H9 (cell line): ENCODE results near the gene KRT6A. TPM values are rescaled to one million over a fixed set of nuclear protein-coding genes. Genes with fewer than 3 reads are reported as not detected.

ENCODE experiments used
- DNase-seq: peaks from one replicate; pipeline ENCODE4 v3.0.0-alpha.2; 2017
- H2AFZ ChIP-seq: one replicate; pipeline ENCODE4 v1.6.1; 2013; ENCODE audit warnings: mild to moderate bottlenecking, low read length, control low read depth, moderate library complexity
- H2AK5ac ChIP-seq: 2 replicates; pipeline ENCODE4 v1.6.1; 2013; ENCODE audit warnings: low read length, control low read depth, mixed read lengths; ENCODE audit not compliant: insufficient read length
- H2BK120ac ChIP-seq: one replicate; pipeline ENCODE4 v1.6.1; 2013; ENCODE audit warnings: low read depth, mild to moderate bottlenecking, low read length, control low read depth, inconsistent platforms; ENCODE audit not compliant: poor library complexity, severe bottlenecking
- H2BK12ac ChIP-seq: 2 replicates; pipeline ENCODE4 v1.6.1; 2013; ENCODE audit warnings: low read length, control low read depth, mixed read lengths, low read depth; ENCODE audit not compliant: insufficient read length
- H2BK15ac ChIP-seq: 2 replicates; pipeline ENCODE4 v1.6.1; 2013; ENCODE audit warnings: low read depth, low read length, control low read depth
- H2BK20ac ChIP-seq: one replicate; pipeline ENCODE4 v1.6.1; 2013; ENCODE audit warnings: low read depth, mild to moderate bottlenecking, low read length, control low read depth, inconsistent platforms; ENCODE audit not compliant: poor library complexity, severe bottlenecking
- H2BK5ac ChIP-seq: 2 replicates; pipeline ENCODE4 v1.6.1; 2013; ENCODE audit warnings: low read length, control low read depth, mixed read lengths; ENCODE audit not compliant: insufficient read length
- H3K14ac ChIP-seq: 2 replicates; pipeline ENCODE4 v1.6.1; 2013; ENCODE audit warnings: low read length, control low read depth; ENCODE audit not compliant: insufficient read depth
- H3K18ac ChIP-seq: 2 replicates; pipeline ENCODE4 v1.6.1; 2013; ENCODE audit warnings: low read depth, mild to moderate bottlenecking, mixed read lengths, low read length, control low read depth; ENCODE audit not compliant: insufficient read length
- H3K23ac ChIP-seq: 2 replicates; pipeline ENCODE4 v1.6.1; 2013; ENCODE audit warnings: low read length, control low read depth, mixed read lengths, low read depth; ENCODE audit not compliant: insufficient read length
- H3K23me2 ChIP-seq: 2 replicates; pipeline ENCODE4 v1.6.1; 2013; ENCODE audit warnings: low read depth, mild to moderate bottlenecking, mixed read lengths, low read length, control low read depth; ENCODE audit not compliant: insufficient read length, poor library complexity, severe bottlenecking
- H3K27ac ChIP-seq: 2 replicates; pipeline ENCODE4 v1.5.1; 2013; ENCODE audit warnings: low read length, control low read depth, mixed read lengths, low read depth; ENCODE audit not compliant: insufficient read length
- H3K27me3 ChIP-seq: 2 replicates; pipeline ENCODE4 v1.6.1; 2013; ENCODE audit warnings: low read length, control low read depth, inconsistent platforms; ENCODE audit not compliant: insufficient read depth
- H3K4ac ChIP-seq: 2 replicates; pipeline ENCODE4 v1.6.1; 2013; ENCODE audit warnings: low read depth, mild to moderate bottlenecking, control low read depth, inconsistent platforms, low read length, moderate library complexity
- H3K4me1 ChIP-seq: 2 replicates; pipeline ENCODE4 v1.6.1; 2013; ENCODE audit warnings: low read length, control low read depth, inconsistent platforms; ENCODE audit not compliant: insufficient read depth
- H3K4me2 ChIP-seq: 2 replicates; pipeline ENCODE4 v1.6.1; 2013; ENCODE audit warnings: low read length, control low read depth, mixed read lengths; ENCODE audit not compliant: insufficient read length, insufficient read depth
- H3K56ac ChIP-seq: 2 replicates; pipeline ENCODE4 v1.6.1; 2013; ENCODE audit warnings: low read depth, mild to moderate bottlenecking, mixed read lengths, low read length, control low read depth; ENCODE audit not compliant: insufficient read length
- H3K79me1 ChIP-seq: 2 replicates; pipeline ENCODE4 v1.6.1; 2013; ENCODE audit warnings: low read depth, mild to moderate bottlenecking, moderate library complexity, low read length, control low read depth, inconsistent platforms; ENCODE audit not compliant: insufficient read depth, poor library complexity, severe bottlenecking
- H3K79me2 ChIP-seq: 2 replicates; pipeline ENCODE4 v1.6.1; 2013; ENCODE audit warnings: low read length, control low read depth, inconsistent platforms; ENCODE audit not compliant: insufficient read depth
- H3K9ac ChIP-seq: 2 replicates; pipeline ENCODE4 v1.6.1; 2013; ENCODE audit warnings: low read length, control low read depth, mixed read lengths; ENCODE audit not compliant: insufficient read length; ENCODE audit errors: extremely low read depth
- H3K9me3 ChIP-seq: one replicate; pipeline ENCODE4 v1.6.1; 2013; ENCODE audit warnings: low read depth, low read length, inconsistent platforms; ENCODE audit not compliant: control insufficient read depth
- H3T11ph ChIP-seq: one replicate; pipeline ENCODE4 v1.6.1; 2013; ENCODE audit warnings: mild to moderate bottlenecking, low read length, control low read depth, inconsistent platforms
- H4K20me1 ChIP-seq: one replicate; pipeline ENCODE4 v1.6.1; 2013; ENCODE audit not compliant: control insufficient read depth, insufficient read length, insufficient read depth
- H4K5ac ChIP-seq: 2 replicates; pipeline ENCODE4 v1.6.1; 2013; ENCODE audit warnings: low read depth, mild to moderate bottlenecking, mixed read lengths, low read length, control low read depth; ENCODE audit not compliant: insufficient read length
- H4K8ac ChIP-seq: replicated peaks from 2 replicates; pipeline ENCODE4 v1.6.1; 2013; ENCODE audit warnings: low read length, control low read depth, mixed read lengths, low read depth; ENCODE audit not compliant: insufficient read length
- H4K91ac ChIP-seq: 2 replicates; pipeline ENCODE4 v1.6.1; 2013; ENCODE audit warnings: low read depth, mild to moderate bottlenecking, moderate library complexity, mixed read lengths, low read length, control low read depth; ENCODE audit not compliant: insufficient read length
- H3K27ac Mint-ChIP-seq, 3 experiments: 2 replicates in 2 of 3; 3 replicates in 1 of 3; pipeline ENCODE4 v1.8.0; 2020 to 2021; ENCODE audit warnings: mixed read lengths in 3 of 3, mild to moderate bottlenecking in 1 of 3, moderate library complexity in 1 of 3
- H3K27me3 Mint-ChIP-seq: 2 replicates; pipeline ENCODE4 v1.8.0; 2021; ENCODE audit warnings: low read depth, mild to moderate bottlenecking, moderate library complexity, mixed read lengths
- H3K36me3 Mint-ChIP-seq, 3 experiments: 2 replicates in 2 of 3; 3 replicates in 1 of 3; pipeline ENCODE4 v1.8.0; 2020 to 2021; ENCODE audit warnings: low read depth in 3 of 3, mixed read lengths in 3 of 3; ENCODE audit not compliant: insufficient read depth in 1 of 3
- H3K4me1 Mint-ChIP-seq, 2 experiments: 2 replicates each; pipeline ENCODE4 v1.8.0; 2020; ENCODE audit warnings: mixed read lengths in 2 of 2
- H3K4me3 Mint-ChIP-seq, 2 experiments: 2 replicates in 1 of 2; 3 replicates in 1 of 2; pipeline ENCODE4 v1.8.0; 2020 to 2021; ENCODE audit warnings: mild to moderate bottlenecking in 2 of 2, mixed read lengths in 2 of 2, moderate library complexity in 1 of 2
- H3K9me3 Mint-ChIP-seq, 2 experiments: 2 replicates in 1 of 2; 3 replicates in 1 of 2; pipeline ENCODE4 v1.8.0; 2020; ENCODE audit warnings: mild to moderate bottlenecking in 2 of 2, mixed read lengths in 2 of 2, moderate library complexity in 1 of 2
- WGBS: extraction: QIAGEN DNeasy Blood & Tissue Kit; methylation state at CpG from one replicate; pipeline ENCODE4 v1.1.7; 2013; ENCODE audit warnings: missing lambda C conversion rate, low lambda C conversion rate, mixed read lengths; ENCODE audit not compliant: insufficient read length; ENCODE audit errors: extremely low coverage; 5-methylcytosine and 5-hydroxymethylcytosine counted together
- total RNA-seq: library from RNA; stranded (reverse); gene quantifications from 2 replicates; pipeline ENCODE4 v1.2.1, GENCODE V29; 2021
- TF ChIP-seq, protein P1 (sequence below): fragments of 200-600 bp; sonication (generic); conservative IDR thresholded peaks from 3 replicates; pipeline ENCODE4 v1.8.0; 2021; ENCODE audit warnings: antibody characterized with exemption, mild to moderate bottlenecking

The KRT6A gene
- total RNA-seq, 1 experiment from 2014 or later = not detected

DNA sequence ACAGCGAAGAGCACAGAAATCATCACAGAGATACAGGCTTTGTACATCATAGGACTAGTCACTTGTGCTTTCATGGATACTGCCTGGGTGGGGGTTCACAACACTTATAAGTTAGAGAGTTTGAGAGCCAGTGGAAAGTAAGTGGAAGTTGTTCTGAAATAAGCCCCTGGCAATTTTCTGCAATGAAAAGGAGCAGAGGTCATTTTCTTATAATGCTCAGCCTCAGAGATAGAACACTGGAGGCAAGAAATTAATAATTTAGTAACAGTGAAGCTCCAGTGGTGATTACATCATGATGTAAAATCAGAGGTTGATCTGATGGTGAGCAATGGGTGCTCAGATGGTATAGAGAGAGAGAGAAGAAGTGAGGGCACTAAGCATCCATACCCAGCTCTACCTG lies 5.8 kb downstream of the KRT6A start:
- Histone ChIP-seq H3K79me2 (no peaks in the 10 kb centered on the region), H3K4me1 (no peaks in the 10 kb centered on the region), H2BK15ac (no peak overlapping the region), H3K27me3 (no peaks in the 10 kb centered on the region), H3K27ac (no peak overlapping the region), H4K5ac (no peak overlapping the region), H3K14ac (no peak overlapping the region), H2BK5ac (no peak overlapping the region), H4K20me1 (no peaks in the 10 kb centered on the region), H3T11ph (no peak overlapping the region), H4K91ac (no peak overlapping the region), H2BK120ac (no peak overlapping the region), H3K9ac (no peak overlapping the region), H2AFZ (no peak overlapping the region), H3K9me3 (no peaks in the 10 kb centered on the region), H2BK12ac (no peak overlapping the region), H3K79me1 (no peaks in the 10 kb centered on the region), H4K8ac (no peak overlapping the region), H3K4ac (no peak overlapping the region), H2AK5ac (no peak overlapping the region), H2BK20ac (no peak overlapping the region), H3K4me2 (no peak overlapping the region), H3K56ac (no peak overlapping the region), H3K23ac (no peak overlapping the region), H3K18ac (no peak overlapping the region), H3K23me2 (no peaks in the 10 kb centered on the region)
- no peak for DNase-seq
- H3K27me3 Mint-ChIP-seq = peaks cover 31% of the 10 kb centered on the region
- TF ChIP-seq, protein P1, sequence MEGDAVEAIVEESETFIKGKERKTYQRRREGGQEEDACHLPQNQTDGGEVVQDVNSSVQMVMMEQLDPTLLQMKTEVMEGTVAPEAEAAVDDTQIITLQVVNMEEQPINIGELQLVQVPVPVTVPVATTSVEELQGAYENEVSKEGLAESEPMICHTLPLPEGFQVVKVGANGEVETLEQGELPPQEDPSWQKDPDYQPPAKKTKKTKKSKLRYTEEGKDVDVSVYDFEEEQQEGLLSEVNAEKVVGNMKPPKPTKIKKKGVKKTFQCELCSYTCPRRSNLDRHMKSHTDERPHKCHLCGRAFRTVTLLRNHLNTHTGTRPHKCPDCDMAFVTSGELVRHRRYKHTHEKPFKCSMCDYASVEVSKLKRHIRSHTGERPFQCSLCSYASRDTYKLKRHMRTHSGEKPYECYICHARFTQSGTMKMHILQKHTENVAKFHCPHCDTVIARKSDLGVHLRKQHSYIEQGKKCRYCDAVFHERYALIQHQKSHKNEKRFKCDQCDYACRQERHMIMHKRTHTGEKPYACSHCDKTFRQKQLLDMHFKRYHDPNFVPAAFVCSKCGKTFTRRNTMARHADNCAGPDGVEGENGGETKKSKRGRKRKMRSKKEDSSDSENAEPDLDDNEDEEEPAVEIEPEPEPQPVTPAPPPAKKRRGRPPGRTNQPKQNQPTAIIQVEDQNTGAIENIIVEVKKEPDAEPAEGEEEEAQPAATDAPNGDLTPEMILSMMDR = no peak
- no peak overlapping the region for H3K27ac Mint-ChIP-seq
- H3K4me1 Mint-ChIP-seq = no peaks in the 10 kb centered on the region
- WGBS = no CpG with 5 or more reads among the region's 1 CpG
- peaks cover 3 to 11% of the 10 kb centered on the region in 2 experiments for H3K9me3 Mint-ChIP-seq
- H3K4me3 Mint-ChIP-seq = no peak overlapping the region
- H3K36me3 Mint-ChIP-seq = no peaks in the 10 kb centered on the region; a peak in 1 of 7 replicates
